Keratinocyte (primary cell): Measurements from ENCODE around the gene LRRC71. TPM values are rescaled to one million over a fixed set of nuclear protein-coding genes. Genes with fewer than 3 reads are reported as not detected.

Experiments used
- DNase-seq: peaks from one replicate; pipeline ENCODE4 v3.0.0-alpha.2; 2011; ENCODE audit warnings: low read depth, missing footprints, low spot score
- FAIRE-seq: peaks from 2 replicates; lab custom pipeline; 2011; peaks lifted over from hg19 to GRCh38; lab: Jason Lieb, UNC
- H2AFZ ChIP-seq: 2 replicates; pipeline ENCODE4 v1.6.0; 2012; ENCODE audit warnings: low read length, control low read depth, inconsistent platforms; ENCODE audit not compliant: control insufficient read depth
- H3K27ac ChIP-seq: 2 replicates; pipeline ENCODE4 v1.5.1; 2011; ENCODE audit warnings: low read length; ENCODE audit not compliant: control insufficient read depth, insufficient read depth
- H3K27me3 ChIP-seq: 3 replicates; pipeline ENCODE4 v1.6.0; 2011; ENCODE audit warnings: low read length; ENCODE audit not compliant: control insufficient read depth, insufficient read depth; ENCODE audit errors: extremely low read depth
- H3K36me3 ChIP-seq, 2 experiments: 2 replicates in 1 of 2; 3 replicates in 1 of 2; pipeline ENCODE4 v1.5.1; 2011; ENCODE audit warnings: low read length in 2 of 2, mild to moderate bottlenecking in 1 of 2; ENCODE audit not compliant: control insufficient read depth in 2 of 2, insufficient read depth in 2 of 2; ENCODE audit errors: extremely low read depth in 1 of 2
- H3K4me1 ChIP-seq: 3 replicates; pipeline ENCODE4 v1.5.1; 2011; ENCODE audit warnings: low read length; ENCODE audit not compliant: control insufficient read depth, insufficient read depth; ENCODE audit errors: extremely low read depth
- H3K4me2 ChIP-seq: 3 replicates; pipeline ENCODE4 v1.6.0; 2011; ENCODE audit warnings: low read depth, low read length; ENCODE audit not compliant: control insufficient read depth, insufficient read depth; ENCODE audit errors: extremely low read depth
- H3K4me3 ChIP-seq, 3 experiments: fragments of 200-600 bp in 1 of 3; sonication (generic) in 1 of 3; 2 replicates in 2 of 3; 3 replicates in 1 of 3; pipeline ENCODE4 v1.5.1; 2011 to 2016; ENCODE audit warnings: low read length in 3 of 3, mild to moderate bottlenecking in 3 of 3, control low read depth in 2 of 3, inconsistent platforms in 1 of 3, low read depth in 1 of 3, mixed read lengths in 1 of 3, mixed run types in 1 of 3, moderate library complexity in 1 of 3; ENCODE audit not compliant: control insufficient read depth in 2 of 3, insufficient read depth in 2 of 3; ENCODE audit errors: extremely low read depth in 1 of 3
- H3K79me2 ChIP-seq: 2 replicates; pipeline ENCODE4 v1.6.0; 2012; ENCODE audit warnings: low read length; ENCODE audit not compliant: control insufficient read depth, insufficient read depth
- H3K9ac ChIP-seq: 3 replicates; pipeline ENCODE4 v1.6.0; 2011; ENCODE audit warnings: low read length; ENCODE audit not compliant: control insufficient read depth, insufficient read depth; ENCODE audit errors: extremely low read depth
- H3K9me1 ChIP-seq: 3 replicates; pipeline ENCODE4 v1.6.0; 2011; ENCODE audit warnings: low read length; ENCODE audit not compliant: control insufficient read depth, insufficient read depth; ENCODE audit errors: extremely low read depth
- H3K9me3 ChIP-seq: 2 replicates; pipeline ENCODE4 v1.5.1; 2012; ENCODE audit warnings: low read depth, low read length; ENCODE audit not compliant: control insufficient read depth
- H4K20me1 ChIP-seq: 3 replicates; pipeline ENCODE4 v1.6.0; 2011; ENCODE audit warnings: low read length; ENCODE audit not compliant: control insufficient read depth, insufficient read depth; ENCODE audit errors: extremely low read depth
- EZH2 ChIP-seq: IDR thresholded peaks from one replicate; pipeline ENCODE4 v1.6.1; 2012; ENCODE audit warnings: inconsistent platforms, mild to moderate bottlenecking, low read length, moderate library complexity
- dilution Hi-C: fragments of 300-500 bp; cut with MboI; formaldehyde crosslinking; loops from one replicate; pipeline ENCODE4 v1.7.0; 2020; ENCODE audit warnings: low sequenced_read_pairs; ENCODE audit not compliant: extremely low pct_ligation_motif_present
- polyA plus RNA-seq, 5 experiments: library from polyadenylated mRNA; depleted of rRNA in 3 of 5; stranded (reverse) in 3 of 5; stranded (forward) in 1 of 5; unstranded in 1 of 5; fragments of >200 nt; gene quantifications; 1 replicate in 1 of 5; 2 replicates in 3 of 5; 3 replicates in 1 of 5; pipeline versions ENCODE4 v1.2.1 to v1.2.3, GENCODE V29; 2011 to 2012; ENCODE audit warnings: missing spikeins in 2 of 5, low read depth in 1 of 5, low replicate concordance in 1 of 5
- TF ChIP-seq, protein P1 (sequence below), 3 experiments: IDR thresholded peaks in 1 of 3; conservative IDR thresholded peaks in 1 of 3; optimal IDR thresholded peaks in 1 of 3; 2 replicates in 2 of 3; 3 replicates in 1 of 3; pipeline versions ENCODE3 to v1.5.1; 2011; ENCODE audit warnings: low read length in 3 of 3, mild to moderate bottlenecking in 3 of 3, moderate library complexity in 2 of 3, control low read depth in 1 of 3, inconsistent platforms in 1 of 3; ENCODE audit not compliant: insufficient read depth in 2 of 3; ENCODE audit errors: extremely low read depth in 1 of 3

The LRRC71 gene
- polyA plus RNA-seq, 1 donor (not counting 4 experiments of a cell fraction or from before 2014, with no cell fraction given): not detected

DNA sequence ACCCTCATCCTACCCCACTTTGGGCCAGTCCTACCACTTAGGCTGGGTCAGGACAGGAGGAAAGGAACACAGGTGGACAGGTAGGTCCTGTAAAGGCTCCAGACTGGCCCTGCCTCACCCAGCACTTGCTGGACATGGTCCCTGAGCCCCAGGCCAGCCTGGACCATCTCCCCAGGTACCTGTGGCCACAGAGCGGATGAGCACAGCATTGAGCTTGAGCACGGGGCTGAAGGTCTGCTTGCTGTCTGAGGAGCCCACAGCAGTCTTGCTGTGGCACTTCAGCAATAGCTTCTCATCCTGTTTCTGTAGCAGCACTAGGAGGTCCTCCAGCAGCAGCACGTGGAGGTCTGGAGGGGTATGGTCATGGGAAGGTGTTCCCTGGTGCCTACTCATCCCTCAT, 23.3 kb downstream of the LRRC71 start:
- no peak for DNase-seq

GRCh38 chr1:156944268-156944667, 23.8 kb downstream of the LRRC71 start:
- H3K4me2 ChIP-seq: no peak overlapping the region
- H4K20me1 ChIP-seq: no peaks in the 10 kb centered on the region
- no peak for DNase-seq
- TF ChIP-seq EZH2: no peak
- TF ChIP-seq, protein P1, sequence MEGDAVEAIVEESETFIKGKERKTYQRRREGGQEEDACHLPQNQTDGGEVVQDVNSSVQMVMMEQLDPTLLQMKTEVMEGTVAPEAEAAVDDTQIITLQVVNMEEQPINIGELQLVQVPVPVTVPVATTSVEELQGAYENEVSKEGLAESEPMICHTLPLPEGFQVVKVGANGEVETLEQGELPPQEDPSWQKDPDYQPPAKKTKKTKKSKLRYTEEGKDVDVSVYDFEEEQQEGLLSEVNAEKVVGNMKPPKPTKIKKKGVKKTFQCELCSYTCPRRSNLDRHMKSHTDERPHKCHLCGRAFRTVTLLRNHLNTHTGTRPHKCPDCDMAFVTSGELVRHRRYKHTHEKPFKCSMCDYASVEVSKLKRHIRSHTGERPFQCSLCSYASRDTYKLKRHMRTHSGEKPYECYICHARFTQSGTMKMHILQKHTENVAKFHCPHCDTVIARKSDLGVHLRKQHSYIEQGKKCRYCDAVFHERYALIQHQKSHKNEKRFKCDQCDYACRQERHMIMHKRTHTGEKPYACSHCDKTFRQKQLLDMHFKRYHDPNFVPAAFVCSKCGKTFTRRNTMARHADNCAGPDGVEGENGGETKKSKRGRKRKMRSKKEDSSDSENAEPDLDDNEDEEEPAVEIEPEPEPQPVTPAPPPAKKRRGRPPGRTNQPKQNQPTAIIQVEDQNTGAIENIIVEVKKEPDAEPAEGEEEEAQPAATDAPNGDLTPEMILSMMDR (optimal IDR thresholded peaks at IDR 0.05 in 1 of 3, IDR thresholded peaks at IDR 0.05 in 1 of 3, conservative IDR thresholded peaks at IDR 0.05 in 1 of 3; ENCODE audit: extremely low read depth in 1 of 3, insufficient read depth in 2 of 3, low read length in 3 of 3): no peak
- H2AFZ ChIP-seq: no peak overlapping the region
- H3K4me3 ChIP-seq: no peak overlapping the region
- H3K27ac ChIP-seq: no peak overlapping the region
- H3K36me3 ChIP-seq: peaks cover 16 to 42% of the 10 kb centered on the region in 2 experiments
- H3K9me3 ChIP-seq: no peaks in the 10 kb centered on the region
- peaks cover 2% of the 10 kb centered on the region for H3K9me1 ChIP-seq
- peaks cover 5% of the 10 kb centered on the region for H3K4me1 ChIP-seq
- H3K79me2 ChIP-seq: no peaks in the 10 kb centered on the region
- no peak overlapping the region for H3K9ac ChIP-seq
- no peaks in the 10 kb centered on the region for H3K27me3 ChIP-seq
- no peak for FAIRE-seq
- dilution Hi-C loops: no loop called here

More for the DNA sequence above, 23.3 kb downstream of the LRRC71 start:
- H3K9me3 ChIP-seq: no peaks in the 10 kb centered on the region
- H3K9me1 ChIP-seq: peaks cover 2% of the 10 kb centered on the region
- no peak overlapping the region for H3K9ac ChIP-seq
- H3K79me2 ChIP-seq: no peaks in the 10 kb centered on the region
- H3K27ac ChIP-seq: no peak overlapping the region
- dilution Hi-C loops: no loop called here
- no peak overlapping the region for H3K4me2 ChIP-seq
- no peak for TF ChIP-seq EZH2
- TF ChIP-seq, protein P1 (optimal IDR thresholded peaks at IDR 0.05 in 1 of 3, IDR thresholded peaks at IDR 0.05 in 1 of 3, conservative IDR thresholded peaks at IDR 0.05 in 1 of 3; ENCODE audit: extremely low read depth in 1 of 3, insufficient read depth in 2 of 3, low read length in 3 of 3): no peak
- peaks cover 5% of the 10 kb centered on the region for H3K4me1 ChIP-seq
- FAIRE-seq: no peak
- H3K4me3 ChIP-seq: no peak overlapping the region
- no peak overlapping the region for H2AFZ ChIP-seq
- no peaks in the 10 kb centered on the region for H3K27me3 ChIP-seq
- peaks cover 20 to 43% of the 10 kb centered on the region in 2 experiments for H3K36me3 ChIP-seq
- no peaks in the 10 kb centered on the region for H4K20me1 ChIP-seq
